Measurements from ENCODE around the gene CCDC57.
"Not testable (repeated sequence)": the region's sequence is repeated elsewhere in the genome, so short reads cannot be mapped to it uniquely, and the experiment has no call there.

DNA sequence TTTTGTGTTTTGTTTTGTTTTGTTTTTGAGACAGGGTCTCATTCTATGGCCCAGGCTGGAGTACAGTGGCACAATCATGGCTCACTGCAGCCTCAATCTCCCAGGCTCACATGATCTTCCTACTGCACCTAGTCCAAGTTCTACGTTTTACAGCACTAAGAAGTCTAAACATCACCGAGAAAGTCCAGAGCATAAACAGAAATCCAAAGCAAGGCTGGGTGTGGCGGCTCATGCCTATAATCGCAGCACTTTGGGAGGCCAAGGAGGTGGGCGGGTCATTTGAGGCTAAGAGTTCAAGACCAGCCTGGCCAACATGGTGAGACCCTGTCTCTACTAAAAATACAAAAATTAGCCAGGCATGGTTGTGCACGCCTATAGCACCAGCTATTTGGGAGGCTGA, 19.6 kb downstream of the CCDC57 start:
- not testable (repeated sequence) for TF ChIP-seq POLR2A (IDR thresholded peaks at IDR 0.05; ENCODE audit: low read depth, low read length); RFX5 (IDR thresholded peaks at IDR 0.05; ENCODE audit: low read depth, low read length); BHLHE40 (IDR thresholded peaks at IDR 0.05; ENCODE audit: low read depth, low read length); CEBPB (IDR thresholded peaks at IDR 0.05; ENCODE audit: low read depth, low read length); CTCF (conservative IDR thresholded peaks at IDR 0.05; ENCODE audit: low read depth, low read length)

Measured in IMR-90 (cell line).